Left renal cortex interstitium (tissue), 4 donors: ENCODE data around the gene POLR3K. TPM values are rescaled to one million over a fixed set of nuclear protein-coding genes. Genes with fewer than 3 reads are reported as not detected.

Source experiments
- DNase-seq, 4 donors: peaks; one replicate each; pipeline ENCODE4 v3.0.0-alpha.2; 2013; ENCODE audit warnings: low read depth in 4 of 4, low spot score in 2 of 4, missing footprints in 1 of 4
- polyA plus RNA-seq, 4 donors: library from polyadenylated mRNA; unstranded; fragments of 120-200 nt; gene quantifications; one replicate each; pipeline ENCODE4 v1.2.1, GENCODE V29; 2013; ENCODE audit not compliant: insufficient read length in 4 of 4

POLR3K gene
- polyA plus RNA-seq, 4 donors: 11.2 to 14.1 (median 12.1) TPM

- no peak for DNase-seq
These were observed 13.1 kb upstream of the POLR3K start for GRCh38 chr16:66309-67182.

GRCh38 chr16:65745-66144 is 12.3 kb upstream of the POLR3K start:
- no peak for DNase-seq

- DNase-seq: no peak
These were observed 11.5 kb upstream of the POLR3K start for GRCh38 chr16:64914-65255.

GRCh38 chr16:63998-64913 is 10.8 kb upstream of the POLR3K start:
- no peak for DNase-seq

GRCh38 chr16:63466-63865 is 10.1 kb upstream of the POLR3K start:
- no peak for DNase-seq

GRCh38 chr16:62968-63391 is 9.6 kb upstream of the POLR3K start:
- no peak for DNase-seq

GRCh38 chr16:62283-62967 is 9.0 kb upstream of the POLR3K start:
- DNase-seq: no peak

GRCh38 chr16:61879-62281 is 8.5 kb upstream of the POLR3K start:
- no peak for DNase-seq

- DNase-seq: no peak
These were observed 7.8 kb upstream of the POLR3K start for GRCh38 chr16:60929-61878.

- no peak for DNase-seq
These were observed 6.8 kb upstream of the POLR3K start for GRCh38 chr16:60166-60565.

GRCh38 chr16:59440-60059 is 6.1 kb upstream of the POLR3K start:
- DNase-seq: no peak

- no peak for DNase-seq
These were observed 5.4 kb upstream of the POLR3K start for GRCh38 chr16:58491-59439.

GRCh38 chr16:57711-58110 is 4.3 kb upstream of the POLR3K start:
- DNase-seq: no peak

GRCh38 chr16:56231-56927 is 3.0 kb upstream of the POLR3K start:
- no peak for DNase-seq

GRCh38 chr16:55571-56136 is 2.2 kb upstream of the POLR3K start:
- DNase-seq: no peak

- no peak for DNase-seq
These were observed 801 bp upstream of the POLR3K start for GRCh38 chr16:54237-54581.

- DNase-seq: no peak
These were observed 2.4 kb downstream of the POLR3K start for GRCh38 chr16:50769-51591.
